Fibroblast of lung (primary cell): ENCODE measurements around the gene KRT33A.

ENCODE experiments used
- CTCF ChIP-seq, 2 donors: IDR thresholded peaks in 1 of 2; conservative IDR thresholded peaks in 1 of 2; 1 replicate in 1 of 2; 2 replicates in 1 of 2; pipeline ENCODE4 v1.5.1; 2011 to 2012; ENCODE audit warnings: low read length in 2 of 2, control low read depth in 1 of 2, inconsistent platforms in 1 of 2, low read depth in 1 of 2, mild to moderate bottlenecking in 1 of 2
- EZH2 ChIP-seq: IDR thresholded peaks from 2 replicates; pipeline ENCODE4 v1.5.1; 2012; ENCODE audit warnings: low read length, control low read depth, mild to moderate bottlenecking; ENCODE audit errors: missing control alignments

GRCh38 chr17:41377546-41377945, 26.9 kb upstream of the KRT33A start:
- no peak for TF ChIP-seq EZH2
- no peak for TF ChIP-seq CTCF (conservative IDR thresholded peaks at IDR 0.05 in 1 of 2, IDR thresholded peaks at IDR 0.05 in 1 of 2; ENCODE audit: low read depth in 1 of 2, low read length in 2 of 2)
